Measurements from ENCODE around the gene SLC12A8. TPM values are rescaled to one million over a fixed set of nuclear protein-coding genes. Genes with fewer than 3 reads are reported as not detected.

Gene SLC12A8
- polyA plus RNA-seq, 1 donor, result 21.6 TPM

- Histone ChIP-seq H3K4me1 (ENCODE audit: control insufficient read depth, insufficient read depth, low read length) (no peaks in the 10 kb centered on the region), H3K4me3 (ENCODE audit: low read length) (no peak overlapping the region), H3K36me3 (ENCODE audit: control insufficient read depth, insufficient read depth, low read length) (no peaks in the 10 kb centered on the region), H3K27me3 (ENCODE audit: control insufficient read depth, insufficient read depth, low read length) (peaks cover 9% of the 10 kb centered on the region), H3K9me3 (ENCODE audit: control insufficient read depth, low read depth, low read length) (no peaks in the 10 kb centered on the region), H3K27ac (ENCODE audit: low read length) (no peak overlapping the region)
- DNase-seq, result no peak
- WGBS (ENCODE audit: insufficient coverage, low lambda C conversion rate), result no CpG with 5 or more reads among the region's 5 CpGs
These were observed 150.9 kb downstream of the SLC12A8 start for GRCh38 chr3:125061646-125062045.

- H3K4me1 ChIP-seq (ENCODE audit: control insufficient read depth, insufficient read depth, low read length), result peaks cover 4% of the 10 kb centered on the region
- no peak overlapping the region for H3K27ac ChIP-seq (ENCODE audit: low read length)
- H3K4me3 ChIP-seq (ENCODE audit: low read length), result no peak overlapping the region
- WGBS (ENCODE audit: insufficient coverage, low lambda C conversion rate), result 83% methylated on average over 2 of the region's 4 CpGs
- H3K36me3 ChIP-seq (ENCODE audit: control insufficient read depth, insufficient read depth, low read length), result no peaks in the 10 kb centered on the region
- peaks cover 14% of the 10 kb centered on the region for H3K27me3 ChIP-seq (ENCODE audit: control insufficient read depth, insufficient read depth, low read length)
- no peak for DNase-seq
- H3K9me3 ChIP-seq (ENCODE audit: control insufficient read depth, low read depth, low read length), result no peaks in the 10 kb centered on the region
These were observed 151.4 kb downstream of the SLC12A8 start for GRCh38 chr3:125061170-125061569.

GRCh38 chr3:125059488-125060245 is 152.9 kb downstream of the SLC12A8 start:
- peaks cover 14% of the 10 kb centered on the region for H3K27me3 ChIP-seq (ENCODE audit: control insufficient read depth, insufficient read depth, low read length)
- H3K4me1 ChIP-seq (ENCODE audit: control insufficient read depth, insufficient read depth, low read length), result peaks cover 5% of the 10 kb centered on the region
- WGBS (ENCODE audit: insufficient coverage, low lambda C conversion rate), result 60% methylated on average over 1 of the region's 7 CpGs
- no peaks in the 10 kb centered on the region for H3K36me3 ChIP-seq (ENCODE audit: control insufficient read depth, insufficient read depth, low read length)
- H3K9me3 ChIP-seq (ENCODE audit: control insufficient read depth, low read depth, low read length), result no peaks in the 10 kb centered on the region
- H3K27ac ChIP-seq (ENCODE audit: low read length), result no peak overlapping the region
- H3K4me3 ChIP-seq (ENCODE audit: low read length), result no peak overlapping the region
- DNase-seq, result no peak

GRCh38 chr3:125058959-125059358 is 153.6 kb downstream of the SLC12A8 start:
- no CpG with 5 or more reads among the region's 3 CpGs for WGBS (ENCODE audit: insufficient coverage, low lambda C conversion rate)
- no peak for DNase-seq
- Histone ChIP-seq H3K4me1 (ENCODE audit: control insufficient read depth, insufficient read depth, low read length) (peaks cover 10% of the 10 kb centered on the region), H3K36me3 (ENCODE audit: control insufficient read depth, insufficient read depth, low read length) (no peaks in the 10 kb centered on the region), H3K4me3 (ENCODE audit: low read length) (no peak overlapping the region), H3K27ac (ENCODE audit: low read length) (no peak overlapping the region), H3K9me3 (ENCODE audit: control insufficient read depth, low read depth, low read length) (no peaks in the 10 kb centered on the region), H3K27me3 (ENCODE audit: control insufficient read depth, insufficient read depth, low read length) (peaks cover 14% of the 10 kb centered on the region)

- Histone ChIP-seq H3K4me3 (ENCODE audit: low read length) (no peak overlapping the region), H3K36me3 (ENCODE audit: control insufficient read depth, insufficient read depth, low read length) (no peaks in the 10 kb centered on the region), H3K27me3 (ENCODE audit: control insufficient read depth, insufficient read depth, low read length) (peaks cover 14% of the 10 kb centered on the region), H3K27ac (ENCODE audit: low read length) (no peak overlapping the region), H3K9me3 (ENCODE audit: control insufficient read depth, low read depth, low read length) (no peaks in the 10 kb centered on the region), H3K4me1 (ENCODE audit: control insufficient read depth, insufficient read depth, low read length) (peaks cover 11% of the 10 kb centered on the region)
- no CpG with 5 or more reads among the region's 3 CpGs for WGBS (ENCODE audit: insufficient coverage, low lambda C conversion rate)
- DNase-seq, result no peak
These were observed 154.0 kb downstream of the SLC12A8 start for GRCh38 chr3:125058529-125058928.

- Histone ChIP-seq H3K9me3 (ENCODE audit: control insufficient read depth, low read depth, low read length) (no peaks in the 10 kb centered on the region), H3K27me3 (ENCODE audit: control insufficient read depth, insufficient read depth, low read length) (peaks cover 14% of the 10 kb centered on the region), H3K4me3 (ENCODE audit: low read length) (no peak overlapping the region), H3K4me1 (ENCODE audit: control insufficient read depth, insufficient read depth, low read length) (peaks cover 11% of the 10 kb centered on the region), H3K27ac (ENCODE audit: low read length) (no peak overlapping the region), H3K36me3 (ENCODE audit: control insufficient read depth, insufficient read depth, low read length) (no peaks in the 10 kb centered on the region)
- no CpG with 5 or more reads among the region's 3 CpGs for WGBS (ENCODE audit: insufficient coverage, low lambda C conversion rate)
- no peak for DNase-seq
These were observed 155.2 kb downstream of the SLC12A8 start for GRCh38 chr3:125057186-125057850.

- Histone ChIP-seq H3K4me1 (ENCODE audit: control insufficient read depth, insufficient read depth, low read length) (peaks cover 19% of the 10 kb centered on the region), H3K4me3 (ENCODE audit: low read length) (peak within 1 kb of the TSS; percentile 37), H3K9me3 (ENCODE audit: control insufficient read depth, low read depth, low read length) (no peaks in the 10 kb centered on the region), H3K27me3 (ENCODE audit: control insufficient read depth, insufficient read depth, low read length) (peaks cover 15% of the 10 kb centered on the region), H3K36me3 (ENCODE audit: control insufficient read depth, insufficient read depth, low read length) (no peaks in the 10 kb centered on the region), H3K27ac (ENCODE audit: low read length) (peak within 1 kb of the TSS; percentile 45)
- WGBS (ENCODE audit: insufficient coverage, low lambda C conversion rate), result no CpG with 5 or more reads among the region's 67 CpGs
- peak; percentile 68 to 83 for DNase-seq
These were observed 156.4 kb downstream of the SLC12A8 start, which contains the start of gene HEG1 for GRCh38 chr3:125055913-125056745. Gene HEG1 (minus strand): TSS chr3:125055997. CDS start chr3:125055890, 107 bp downstream.

- Histone ChIP-seq H3K36me3 (ENCODE audit: control insufficient read depth, insufficient read depth, low read length) (no peaks in the 10 kb centered on the region), H3K27ac (ENCODE audit: low read length) (peak overlapping the region; percentile 45), H3K4me3 (ENCODE audit: low read length) (peak overlapping the region; percentile 31), H3K9me3 (ENCODE audit: control insufficient read depth, low read depth, low read length) (no peaks in the 10 kb centered on the region), H3K27me3 (ENCODE audit: control insufficient read depth, insufficient read depth, low read length) (peaks cover 15% of the 10 kb centered on the region), H3K4me1 (ENCODE audit: control insufficient read depth, insufficient read depth, low read length) (peaks cover 19% of the 10 kb centered on the region)
- DNase-seq, result no peak
- WGBS (ENCODE audit: insufficient coverage, low lambda C conversion rate), result no CpG with 5 or more reads among the region's 78 CpGs
These were observed 157.1 kb downstream of the SLC12A8 start for GRCh38 chr3:125055331-125055912.

- 12% methylated on average over 3 of the region's 17 CpGs for WGBS (ENCODE audit: insufficient coverage, low lambda C conversion rate)
- peaks cover 19% of the 10 kb centered on the region for H3K4me1 ChIP-seq (ENCODE audit: control insufficient read depth, insufficient read depth, low read length)
These were observed 157.9 kb downstream of the SLC12A8 start for GRCh38 chr3:125054449-125055329.

More at GRCh38 chr3:125054449-125055329, 157.9 kb downstream of the SLC12A8 start:
- DNase-seq, result peak; percentile 49 to 84
- H3K36me3 ChIP-seq (ENCODE audit: control insufficient read depth, insufficient read depth, low read length), result no peaks in the 10 kb centered on the region
- H3K27ac ChIP-seq (ENCODE audit: low read length), result peak overlapping the region; percentile 45
- H3K4me3 ChIP-seq (ENCODE audit: low read length), result peak overlapping the region; percentile 31
- peaks cover 15% of the 10 kb centered on the region for H3K27me3 ChIP-seq (ENCODE audit: control insufficient read depth, insufficient read depth, low read length)
- H3K9me3 ChIP-seq (ENCODE audit: control insufficient read depth, low read depth, low read length), result no peaks in the 10 kb centered on the region

Measured in large intestine (tissue), 3 donors.